ENCODE data around the gene TCP1.
A peak's percentile ranks its signal among the peaks of the same experiment; 100 is the strongest.
"Not testable (repeated sequence)": the region's sequence is repeated elsewhere in the genome, so short reads cannot be mapped to it uniquely, and the experiment has no call there.

The TCP1 gene

DNA sequence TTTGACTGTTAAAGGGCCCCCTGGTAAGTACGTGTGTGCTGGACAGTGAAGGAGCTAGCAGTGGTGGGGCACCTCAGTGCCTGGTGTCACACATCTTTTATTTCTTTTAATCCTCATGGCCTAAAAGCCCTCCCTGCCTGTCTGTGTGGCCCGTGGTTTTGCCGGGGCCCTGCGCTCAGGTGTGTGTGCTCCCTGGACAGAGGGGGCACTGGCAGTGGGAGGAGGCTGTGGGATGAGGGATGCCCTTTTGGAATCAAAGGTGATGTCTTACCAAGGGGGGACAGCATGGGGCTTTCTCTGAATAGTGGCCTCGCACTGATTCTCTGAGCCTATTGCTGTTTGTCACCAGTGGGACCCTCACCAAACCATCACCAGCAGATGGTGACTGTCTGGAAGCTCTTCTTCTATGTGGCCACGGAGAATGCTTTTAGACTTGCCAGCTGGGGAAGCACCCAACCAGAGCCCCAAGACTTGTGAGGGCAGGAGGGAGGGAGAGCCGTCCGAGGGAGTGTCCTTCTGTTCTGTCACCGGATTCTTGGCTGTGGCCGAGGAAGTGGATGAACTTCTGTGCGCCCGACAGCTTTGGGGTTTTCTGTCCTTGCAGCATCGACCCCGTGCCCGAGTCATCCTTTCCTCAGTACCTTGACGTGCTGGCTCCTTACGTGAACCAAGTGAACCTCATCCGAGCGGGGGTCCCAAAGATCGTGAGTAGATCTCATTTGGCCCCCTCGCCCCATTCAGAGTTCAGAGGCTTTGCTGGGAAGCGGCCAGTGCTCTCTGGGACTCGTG lies 28.7 kb upstream of the TCP1 start:
- no peak for DNase-seq (ENCODE audit: low read depth)

DNA sequence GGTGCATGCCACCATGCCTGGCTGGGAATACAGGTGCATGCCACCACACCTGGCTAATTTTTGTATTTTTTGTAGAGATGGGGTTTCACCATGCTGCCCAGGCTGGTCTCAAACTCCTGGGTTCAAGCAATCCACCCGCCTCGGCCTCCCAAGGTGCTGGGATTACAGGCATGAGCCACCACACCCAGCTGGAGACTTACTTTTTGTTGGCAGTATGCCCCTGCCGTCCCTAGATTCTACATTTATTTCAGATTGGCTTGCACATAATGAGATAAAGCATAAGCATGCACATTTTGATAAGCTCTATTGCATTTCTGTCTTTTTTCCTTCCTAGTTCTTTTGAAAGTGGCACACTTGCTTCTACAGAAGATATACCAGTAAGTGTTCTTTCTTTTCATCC lies 27.4 kb upstream of the TCP1 start:
- not testable (repeated sequence) for DNase-seq (ENCODE audit: low read depth)

DNA sequence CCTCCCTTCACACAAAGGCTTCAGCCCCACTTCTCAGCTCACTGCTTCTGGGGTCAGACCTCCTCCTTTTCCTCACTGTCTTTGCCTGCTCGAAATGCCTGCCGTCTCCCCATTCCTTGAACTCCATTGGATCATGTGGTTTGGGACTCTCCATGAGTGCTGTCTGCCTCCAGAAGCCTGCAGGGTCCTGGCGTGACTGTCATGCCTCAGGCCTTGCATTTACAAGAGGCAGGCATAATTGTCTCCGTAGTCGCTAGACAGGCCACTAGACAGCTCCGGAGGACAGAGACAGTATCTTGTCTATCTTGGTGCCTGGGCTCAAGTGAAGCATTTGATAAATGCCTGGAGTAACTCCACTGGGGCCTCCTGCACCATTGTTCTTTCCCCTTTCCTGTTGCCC lies 26.0 kb upstream of the TCP1 start:
- no peak for DNase-seq (ENCODE audit: low read depth)

DNA sequence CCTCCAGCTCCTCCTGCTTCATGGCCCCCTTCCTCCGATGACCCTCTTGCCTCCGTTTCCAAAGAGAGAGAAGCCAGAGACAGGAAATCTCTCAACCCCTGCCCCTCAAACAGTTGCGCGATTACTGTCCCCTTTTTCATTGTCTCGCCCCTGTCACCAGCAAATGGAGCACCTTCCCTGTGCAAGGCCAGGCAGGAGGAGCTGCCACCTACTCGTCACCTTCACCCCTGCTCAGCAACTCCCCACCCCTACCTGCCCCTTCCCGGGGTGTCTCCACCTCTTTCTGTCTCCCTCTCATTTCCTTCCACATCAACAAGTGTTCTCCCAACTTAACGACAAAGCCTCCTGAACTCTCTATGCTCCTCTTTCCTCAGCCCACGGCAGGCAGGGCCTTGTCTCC lies 24.4 kb upstream of the TCP1 start:
- no peak for DNase-seq (ENCODE audit: low read depth)

DNA sequence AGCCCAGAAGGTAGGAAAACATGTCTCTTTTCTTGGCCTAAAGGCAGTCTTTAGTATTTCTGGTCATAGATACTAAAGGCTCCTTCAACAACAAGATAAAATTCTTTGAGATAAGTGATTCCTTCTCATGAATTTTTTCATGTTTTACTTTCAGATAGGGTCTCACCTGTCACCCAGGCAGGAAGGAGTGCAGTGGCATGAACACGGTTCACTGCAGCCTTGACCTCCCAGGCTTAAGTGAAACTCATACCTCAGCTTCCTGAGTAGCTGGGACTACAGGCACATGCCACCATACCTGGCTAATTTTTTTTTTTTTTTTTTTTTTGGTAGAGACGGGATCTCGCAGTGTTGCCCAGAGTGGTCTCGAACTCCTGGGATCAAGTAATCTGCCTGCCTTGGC lies 19.7 kb upstream of the TCP1 start:
- DNase-seq (ENCODE audit: low read depth): no peak

DNA sequence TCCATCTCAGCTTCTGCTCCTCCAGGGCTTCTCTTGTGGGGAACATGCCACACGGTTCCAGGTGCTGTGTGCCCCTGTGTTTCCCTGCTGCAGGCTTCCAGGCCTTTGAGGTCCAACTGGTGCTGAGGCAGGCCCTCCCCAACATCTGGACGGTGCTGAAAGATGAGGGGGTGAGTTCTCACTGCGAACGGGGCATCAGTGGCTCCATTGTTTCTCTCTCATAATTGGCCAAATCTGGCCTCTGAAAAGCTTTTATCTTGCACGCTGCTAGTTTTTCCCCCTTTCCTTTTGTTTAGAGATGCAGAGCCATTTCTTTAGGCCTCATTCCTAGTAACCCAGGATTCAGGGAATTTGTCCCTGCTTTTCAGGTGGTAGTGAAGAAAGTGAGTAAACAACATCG lies 19.2 kb upstream of the TCP1 start:
- no peak for DNase-seq (ENCODE audit: low read depth)

DNA sequence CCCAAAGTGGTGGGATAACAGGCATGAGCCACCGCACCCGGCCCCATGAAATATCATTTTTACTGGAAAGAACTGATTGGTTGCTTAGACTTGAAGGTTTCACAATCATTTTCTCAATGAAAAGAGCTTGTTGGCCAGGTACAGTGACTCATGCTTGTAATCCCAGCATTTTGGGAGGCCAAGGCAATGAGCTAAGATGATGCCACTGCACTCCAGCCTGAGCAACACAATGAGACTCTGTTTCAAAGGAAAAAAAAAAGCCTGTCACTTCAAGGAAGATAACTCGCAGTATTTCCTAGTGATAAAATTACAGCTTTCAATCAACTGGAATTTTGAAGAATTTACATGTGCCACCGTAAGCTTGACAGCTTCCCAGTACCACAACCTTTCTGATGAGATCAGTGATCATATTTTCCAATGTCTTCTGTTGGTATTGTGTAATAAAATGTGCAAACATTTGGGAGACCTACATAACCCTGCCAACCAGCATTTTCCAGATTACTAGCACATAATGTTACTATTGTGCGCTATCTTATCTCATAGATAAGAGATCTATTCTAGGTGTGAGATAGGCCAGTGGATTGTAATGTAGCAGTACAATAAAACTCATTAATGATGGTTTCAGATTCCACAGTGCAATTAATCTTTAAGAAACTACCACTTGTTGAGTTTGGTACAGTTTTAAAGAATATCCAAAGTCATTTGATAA lies 17.9 kb upstream of the TCP1 start:
- DNase-seq (ENCODE audit: low read depth): no peak

DNA sequence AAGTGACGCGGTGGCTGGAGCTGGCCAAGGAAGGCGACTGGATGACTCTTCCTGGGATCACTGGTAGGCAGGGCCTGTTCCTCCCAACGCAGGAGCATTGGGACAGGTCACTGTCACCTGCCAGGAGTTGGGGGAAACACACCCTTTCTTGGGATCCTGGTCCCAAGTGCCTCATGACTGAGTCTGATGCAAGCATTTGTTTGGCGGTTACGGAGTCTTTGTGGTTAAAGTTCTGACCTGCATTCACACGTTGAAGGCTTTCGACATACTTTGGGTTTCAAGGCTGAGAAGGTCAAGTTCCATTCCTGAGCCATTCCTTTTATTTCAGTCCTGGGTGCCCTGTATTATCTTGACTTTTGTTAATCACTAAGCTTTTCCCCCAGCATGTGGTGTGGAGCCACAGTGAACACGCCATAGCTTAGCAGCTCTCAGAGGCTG lies 16.6 kb upstream of the TCP1 start:
- no peak for DNase-seq (ENCODE audit: low read depth)

DNA sequence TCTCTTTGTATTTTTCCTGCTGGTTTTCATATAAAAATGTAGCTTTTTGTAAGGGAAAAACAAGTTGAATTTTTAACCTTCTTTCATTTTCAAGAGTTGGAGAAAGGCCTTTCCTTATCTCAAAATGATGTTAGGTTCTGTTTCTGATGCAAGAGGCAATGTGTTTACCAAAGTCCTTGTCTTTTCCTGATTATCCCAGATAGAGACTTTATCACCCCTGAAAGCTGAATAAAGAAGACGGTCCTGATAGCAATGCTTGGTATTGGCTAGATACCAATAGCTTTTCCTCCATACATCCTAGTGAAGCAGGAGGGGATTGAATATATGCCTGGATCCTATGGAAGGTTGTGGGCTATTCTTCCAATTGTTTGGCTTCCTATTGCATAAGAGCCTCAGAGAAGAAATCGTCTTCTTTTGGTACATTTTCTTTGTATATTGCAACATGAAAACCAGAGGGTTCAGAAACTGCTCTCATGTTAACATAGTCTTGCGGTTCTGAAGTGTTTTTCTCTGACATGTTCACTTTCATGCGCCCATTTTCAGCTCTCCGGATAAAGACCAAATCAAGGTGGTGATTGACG lies 16.1 kb upstream of the TCP1 start:
- no peak for DNase-seq (ENCODE audit: low read depth)

DNA sequence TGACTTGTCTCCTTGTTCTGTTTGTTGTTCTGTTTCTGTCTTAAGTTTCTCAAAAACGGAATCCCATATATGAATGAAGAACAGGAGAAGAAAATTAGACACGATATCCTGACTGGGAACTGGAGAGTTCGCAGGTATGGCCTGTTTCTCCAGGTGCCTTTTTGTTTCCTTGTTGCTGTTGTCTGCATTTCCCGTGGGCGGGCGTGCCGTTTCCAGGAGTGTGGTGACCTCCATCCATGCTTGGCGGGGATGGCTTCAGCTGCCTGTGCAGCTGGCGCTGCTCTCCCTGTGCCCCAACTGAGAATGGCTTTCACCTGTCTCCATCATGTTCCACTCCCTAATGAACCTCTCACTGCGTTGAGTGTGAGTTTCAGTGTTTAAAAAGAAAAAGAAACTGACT lies 15.1 kb upstream of the TCP1 start:
- DNase-seq (ENCODE audit: low read depth): no peak

DNA sequence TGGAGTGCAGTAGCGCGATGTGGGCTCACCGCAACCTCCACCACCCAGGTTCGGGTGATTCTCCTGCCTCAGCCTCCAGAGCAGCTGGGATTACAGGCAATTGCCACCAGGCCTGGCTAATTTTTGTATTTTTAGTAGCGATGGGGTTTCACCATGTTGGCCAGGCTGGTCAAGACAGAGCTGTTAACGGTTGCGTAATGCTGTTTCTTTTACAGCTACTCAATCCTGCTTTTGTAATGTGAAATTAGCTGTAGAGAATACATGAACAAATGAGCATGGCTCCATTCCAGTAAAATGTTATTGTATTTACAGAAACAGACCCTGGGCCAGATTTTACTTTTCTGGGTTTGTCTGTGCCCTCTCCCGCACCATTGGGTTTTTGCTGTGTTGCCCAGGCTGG lies 12.5 kb upstream of the TCP1 start:
- DNase-seq (ENCODE audit: low read depth): no peak

DNA sequence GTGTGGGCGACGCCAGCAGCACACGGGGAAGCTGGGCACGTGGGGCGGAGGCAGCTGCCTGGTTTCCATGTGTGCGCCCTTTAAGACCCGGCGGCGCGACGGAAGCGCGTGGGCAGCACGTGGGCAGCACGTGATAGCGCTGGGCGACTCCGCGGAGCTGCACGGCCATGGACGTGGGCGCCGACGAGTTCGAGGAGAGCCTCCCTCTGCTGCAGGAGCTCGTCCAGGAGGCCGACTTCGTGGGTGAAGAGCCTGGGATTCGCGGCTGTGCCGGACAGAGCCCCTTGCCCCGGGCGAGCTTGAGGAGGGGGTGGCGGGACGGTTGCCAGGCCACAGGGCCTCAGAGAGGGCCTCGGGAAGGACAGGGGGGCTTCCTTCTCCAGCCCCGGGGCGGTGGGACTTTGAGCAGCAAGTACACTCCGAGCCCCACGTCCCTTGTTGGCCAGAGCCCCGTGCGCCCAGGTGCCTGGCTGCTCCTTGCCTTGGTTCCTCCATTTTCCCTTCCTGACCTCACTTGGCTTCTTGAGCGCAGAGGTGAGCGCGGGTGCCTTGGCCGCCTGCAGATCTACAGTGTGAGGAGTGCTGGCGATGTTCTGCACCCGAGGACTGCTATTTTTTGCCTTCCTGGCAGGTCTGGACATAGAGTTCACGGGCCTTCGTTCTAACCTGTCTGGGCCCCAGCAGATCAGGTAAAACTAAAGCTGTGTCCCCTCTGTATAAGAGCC lies 10.9 kb upstream of the TCP1 start, which contains the start of gene PNLDC1:
TSS of gene PNLDC1 (plus strand) at position 136 of the 725 bp plus-strand sequence. CDS start at position 168, 32 bp downstream.
- DNase-seq (ENCODE audit: low read depth): no peak

DNA sequence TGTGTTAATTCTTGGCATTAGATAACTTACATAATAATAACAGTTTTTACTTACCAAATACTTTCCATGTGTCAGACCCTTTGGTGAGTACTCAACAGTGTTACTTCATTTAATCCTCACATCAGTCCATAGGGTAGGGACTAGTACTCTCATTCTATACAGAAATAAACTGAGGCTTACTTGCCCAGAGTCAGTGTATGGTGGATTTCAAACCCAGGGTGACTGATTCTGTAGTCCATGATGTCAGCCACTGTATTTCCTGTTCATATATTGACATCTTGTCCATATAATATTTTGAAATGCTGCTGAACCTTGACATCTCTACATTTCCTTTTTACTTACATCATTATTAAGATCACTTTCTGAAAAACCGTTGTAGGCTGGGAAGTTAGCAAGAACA lies 8.2 kb upstream of the TCP1 start:
- DNase-seq (ENCODE audit: low read depth): no peak

DNA sequence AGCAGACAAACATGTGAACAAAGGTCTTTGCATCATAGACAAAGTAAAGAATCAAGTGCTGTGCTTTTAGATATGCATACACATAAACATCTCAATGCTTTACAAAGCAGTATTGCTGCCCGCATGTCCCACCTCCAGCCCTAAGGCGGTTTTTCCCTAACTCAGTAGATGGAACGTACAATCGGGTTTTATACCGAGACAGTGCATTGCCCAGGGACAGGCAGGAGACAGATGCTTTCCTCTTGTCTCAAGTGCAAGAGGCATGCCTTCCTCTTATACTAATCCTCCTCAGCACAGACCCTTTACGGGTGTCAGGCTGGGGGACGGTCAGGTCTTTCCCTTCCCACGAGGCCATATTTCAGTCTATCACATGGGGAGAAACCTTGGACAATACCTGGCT lies 5.6 kb upstream of the TCP1 start:
- not testable (repeated sequence) for DNase-seq (ENCODE audit: low read depth)

DNA sequence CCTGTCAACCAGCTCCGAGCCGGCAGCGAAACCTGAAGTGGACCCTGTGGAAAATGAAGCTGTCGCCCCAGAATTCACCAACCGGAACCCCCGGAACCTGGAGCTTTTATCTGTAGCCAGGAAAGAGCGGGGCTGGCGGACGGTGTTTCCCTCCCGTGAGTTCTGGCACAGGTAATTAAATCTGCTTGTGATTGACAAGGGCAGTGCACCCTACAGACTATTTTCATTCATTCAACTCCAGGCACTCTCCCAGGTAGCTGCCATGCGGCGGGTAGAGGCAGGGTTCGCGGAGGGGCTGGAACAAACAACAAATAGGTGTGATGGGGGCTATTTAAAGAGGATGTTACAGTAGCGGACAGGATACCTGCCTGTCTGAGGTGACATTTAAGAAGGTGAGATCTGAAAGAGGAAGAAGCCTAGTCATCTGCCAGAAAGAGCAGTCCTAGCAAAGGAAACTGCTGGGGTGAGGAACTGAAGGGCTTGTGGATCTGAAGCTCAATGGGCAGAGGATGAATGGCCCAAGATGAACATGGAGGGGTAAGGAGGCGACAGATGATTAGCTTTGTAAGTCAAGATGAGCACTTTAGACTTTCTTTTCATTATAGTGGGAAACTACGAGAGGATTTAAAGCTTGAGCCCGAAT lies 1.7 kb upstream of the TCP1 start:
- DNase-seq (ENCODE audit: low read depth): no peak

DNA sequence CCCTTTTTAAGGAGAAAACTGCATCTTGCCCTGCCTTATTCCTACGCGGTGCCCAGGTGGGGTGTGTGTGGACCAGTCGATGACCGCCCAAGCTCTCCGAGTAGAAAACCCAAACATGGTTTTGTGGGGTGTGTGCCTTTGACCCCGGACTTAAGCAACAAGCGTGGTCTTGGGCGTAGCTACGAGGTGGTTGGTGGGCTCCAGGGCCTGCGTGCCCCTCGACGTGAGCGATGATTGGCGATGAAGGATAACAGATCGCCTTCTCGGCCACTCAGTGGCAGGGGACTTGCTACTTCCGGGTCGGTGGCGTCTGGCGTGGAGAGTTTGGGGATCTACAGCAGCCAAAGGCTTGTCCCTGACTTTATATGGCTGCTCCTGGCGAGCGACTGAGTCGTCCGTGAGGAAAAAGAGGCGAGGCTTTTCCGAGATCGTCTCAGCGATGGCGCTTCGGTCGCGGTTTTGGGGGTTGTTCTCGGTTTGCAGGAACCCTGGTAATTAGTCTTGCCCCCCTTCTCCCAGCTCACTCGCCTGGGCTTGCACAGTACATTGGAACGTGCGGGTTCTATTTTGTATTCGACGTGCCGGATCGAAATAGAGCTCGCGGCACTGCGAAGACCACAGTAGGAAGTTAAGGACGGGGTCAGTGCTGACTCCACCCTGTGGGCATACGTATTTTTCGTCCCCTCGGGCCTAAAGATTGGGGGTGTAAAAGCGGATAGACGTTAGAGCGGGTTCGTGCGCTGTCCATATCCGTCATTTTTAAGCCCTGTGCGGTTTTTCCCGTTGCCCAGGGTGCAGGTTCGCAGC lies 950 bp upstream of the TCP1 start, which contains the start of gene MRPL18:
TSS of gene MRPL18 (plus strand) at position 319 of the 807 bp plus-strand sequence. CDS start at position 440, 121 bp downstream.
- DNase-seq (ENCODE audit: low read depth): peak; percentile 81

DNA sequence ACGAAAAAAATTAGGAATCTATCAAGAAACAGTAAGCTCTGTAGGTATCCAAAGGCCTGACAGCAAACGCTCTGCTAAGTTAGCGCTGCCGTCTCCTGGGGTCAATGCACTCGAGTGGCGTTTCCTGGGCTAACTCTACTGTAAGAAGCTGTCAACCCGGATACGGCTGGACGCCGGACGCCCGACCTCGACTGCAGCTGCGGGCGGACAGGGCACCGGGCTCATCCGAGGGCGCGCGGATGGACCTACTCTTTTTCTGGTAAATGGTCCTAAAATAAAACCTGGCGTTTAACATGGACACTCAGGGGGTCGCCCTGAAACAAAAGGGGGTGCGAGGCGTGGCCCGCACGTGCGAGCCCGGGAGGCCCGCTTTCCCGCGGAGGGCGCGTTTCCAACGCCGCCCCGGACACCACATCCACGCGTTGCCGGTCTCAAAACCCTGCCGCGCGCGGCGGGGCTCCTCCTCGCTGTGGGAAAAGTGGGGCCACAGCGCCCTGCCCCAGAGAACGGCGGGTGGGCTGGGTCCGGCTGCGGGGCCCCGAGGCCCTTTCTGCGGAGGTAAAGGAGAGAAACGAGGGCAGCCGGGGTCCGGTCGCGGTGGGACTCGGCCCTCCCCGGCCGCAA lies 537 bp downstream of the TCP1 start:
- DNase-seq (ENCODE audit: low read depth): no peak

DNA sequence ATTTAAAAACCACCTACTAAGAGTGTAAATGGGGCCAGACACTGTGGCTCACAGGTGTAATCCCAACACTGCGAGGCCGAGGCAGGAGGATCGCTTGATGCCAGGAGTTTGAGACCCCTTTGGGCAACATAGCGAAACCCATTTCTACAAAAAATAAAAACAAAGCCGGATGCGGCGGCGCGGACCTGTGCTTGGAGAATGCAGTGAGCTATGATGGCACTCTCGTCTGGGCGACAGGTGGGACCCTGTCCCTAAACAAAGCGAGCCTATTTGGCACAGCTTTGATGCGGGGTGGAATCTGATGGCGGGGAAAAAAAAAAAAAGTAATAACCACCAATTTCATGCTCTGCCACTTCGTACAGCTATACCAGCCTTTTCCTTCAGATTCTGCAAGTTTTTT lies 1.1 kb downstream of the TCP1 start:
- DNase-seq (ENCODE audit: low read depth): no peak

DNA sequence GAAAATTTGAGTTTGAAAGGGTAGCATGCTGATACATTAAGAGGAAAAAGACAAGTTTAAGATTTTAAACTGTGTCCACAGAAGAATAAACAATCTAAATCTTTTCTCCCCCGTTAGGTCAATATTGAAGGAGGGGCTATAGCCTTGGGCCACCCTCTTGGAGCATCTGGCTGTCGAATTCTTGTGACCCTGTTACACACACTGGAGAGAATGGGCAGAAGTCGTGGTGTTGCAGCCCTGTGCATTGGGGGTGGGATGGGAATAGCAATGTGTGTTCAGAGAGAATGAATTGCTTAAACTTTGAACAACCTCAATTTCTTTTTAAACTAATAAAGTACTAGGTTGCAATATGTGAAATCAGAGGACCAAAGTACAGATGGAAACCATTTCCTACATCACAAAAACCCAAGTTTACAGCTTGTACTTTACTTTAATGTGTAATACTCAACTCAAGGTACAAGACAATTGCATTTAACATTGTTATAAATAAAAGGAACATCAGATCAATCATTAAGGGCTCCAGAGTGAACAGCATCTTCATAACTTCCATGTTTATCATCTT lies 10.8 kb downstream of the TCP1 start:
- DNase-seq (ENCODE audit: low read depth): no peak

DNA sequence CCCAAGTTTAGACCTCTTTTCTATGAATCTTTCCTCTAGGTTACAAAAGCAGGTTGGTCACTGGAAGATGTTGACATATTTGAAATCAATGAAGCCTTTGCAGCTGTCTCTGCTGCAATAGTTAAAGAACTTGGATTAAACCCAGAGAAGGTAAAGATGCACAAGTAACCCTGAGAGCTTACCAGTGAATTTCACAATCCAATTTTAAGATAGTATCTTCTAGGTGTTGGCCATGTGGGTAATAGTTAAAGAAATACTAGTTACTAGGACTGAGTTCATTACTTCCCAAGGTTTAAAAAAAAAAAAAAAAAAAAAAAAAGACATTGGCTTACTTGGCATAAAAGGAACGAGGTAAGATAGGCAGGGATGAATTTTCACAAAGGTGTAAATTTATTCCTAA lies 11.3 kb downstream of the TCP1 start:
- no peak for DNase-seq (ENCODE audit: low read depth)
